NCI-H460 (cell line): ENCODE results near the gene CKMT1B. TPM values are rescaled to one million over a fixed set of nuclear protein-coding genes. Genes with fewer than 3 reads are reported as not detected.
"Not testable (repeated sequence)": the region's sequence is repeated elsewhere in the genome, so short reads cannot be mapped to it uniquely, and the experiment has no call there.

Source experiments
- DNase-seq: peaks from one replicate; pipeline ENCODE4 v3.0.0-alpha.2; 2016; ENCODE audit warnings: low read depth; ENCODE audit errors: extremely low read depth
- small RNA-seq, 2 experiments: library from RNA; depleted of rRNA; stranded (forward); fragments of <200 nt; gene quantifications; one replicate each; pipeline ENCODE3, GENCODE V24; 2014
- total RNA-seq: library from RNA; depleted of rRNA; stranded (reverse); fragments of >200 nt; shearing (Covaris generic); gene quantifications from 2 replicates; pipeline ENCODE4 v1.2.3, GENCODE V29; 2014; rRNA removed

CKMT1B gene
- total RNA-seq, 1 experiment from 2014 or later: 2.4 TPM

DNA sequence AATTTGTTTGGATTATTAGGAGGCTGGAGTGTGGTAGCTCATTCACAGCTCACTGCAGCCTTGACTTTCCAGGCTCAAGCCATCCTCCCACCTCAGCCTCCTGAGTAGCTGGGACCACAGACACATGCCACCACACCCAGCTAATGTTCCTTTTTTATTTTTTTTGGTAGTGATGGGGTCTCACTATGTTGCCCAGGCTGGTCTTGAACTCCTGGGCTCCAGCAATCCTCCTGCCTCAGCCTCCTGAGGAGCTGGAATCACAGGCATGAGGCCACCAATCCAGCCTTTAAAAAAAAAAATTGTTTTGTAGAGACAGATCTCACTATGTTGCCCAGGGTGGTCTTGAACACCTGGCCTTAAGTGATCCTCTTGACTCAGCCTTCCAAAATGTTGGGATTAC, 33.1 kb downstream of the CKMT1B start:
- DNase-seq: not testable (repeated sequence)

DNA sequence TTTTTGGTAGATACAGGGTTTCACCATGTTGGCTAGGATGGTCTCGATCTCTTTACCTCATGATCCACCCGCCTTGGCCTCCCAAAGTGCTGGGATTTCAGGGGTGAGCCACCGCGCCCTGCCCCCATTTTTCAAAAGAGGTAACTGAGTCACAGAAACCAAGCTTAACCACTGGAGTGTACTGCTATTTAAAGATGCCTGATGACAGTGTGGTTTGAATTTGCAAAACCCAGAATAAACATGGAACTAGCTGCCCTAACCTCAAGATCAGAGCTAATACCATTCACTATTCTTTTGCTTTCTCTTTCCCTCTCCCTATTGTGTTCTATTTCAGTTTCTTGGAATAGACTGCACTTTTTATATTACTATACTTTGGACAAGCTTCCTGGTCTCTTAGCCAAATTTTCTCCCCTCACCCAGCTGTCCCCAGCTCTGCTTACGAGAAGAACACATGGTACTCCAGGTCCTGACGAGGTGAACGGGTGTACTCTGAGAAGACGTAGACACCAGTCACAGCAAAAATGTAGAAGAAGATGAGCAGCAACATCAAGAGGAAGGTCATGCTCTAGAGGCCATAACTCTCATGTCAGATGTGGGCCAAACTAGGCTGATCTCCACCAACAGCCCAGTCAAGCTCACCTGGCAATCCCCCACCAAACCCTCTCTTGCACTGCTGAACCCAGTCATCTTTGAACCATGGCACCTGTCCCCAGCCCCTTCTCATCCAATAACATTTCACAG, 44.8 kb downstream of the CKMT1B start:
- DNase-seq: not testable (repeated sequence)

Small RNAs within 50 kb of the gene (small RNA-seq; reads per million reads assigned to genes)
- gene PDIA3P2 (0 reads per million in 2 experiments), gene RNU6-554P (0 reads per million in 2 experiments), gene RNU6-610P (0 reads per million in 2 experiments)

Other genes starting within 250 kb of the CKMT1B start
- 38.6 and 44.2 TPM in 2 replicates for gene ZSCAN29, start 223.0 kb upstream of the CKMT1B start, total RNA-seq
- gene TUBGCP4, start 222.9 kb upstream of the CKMT1B start, total RNA-seq: 13.5 and 13.7 TPM in 2 replicates
- 22.1 and 23.3 TPM in 2 replicates for gene TP53BP1, start 100.9 kb upstream of the CKMT1B start, total RNA-seq
- gene MAP1A, start 76.4 kb upstream of the CKMT1B start, total RNA-seq: 7.7 and 7.8 TPM in 2 replicates
- 10.7 and 12.7 TPM in 2 replicates for gene PPIP5K1, start 3.8 kb upstream of the CKMT1B start, total RNA-seq
- gene STRC, start 24.8 kb downstream of the CKMT1B start, total RNA-seq: 0.17 and 0.22 TPM in 2 replicates
- 1.5 TPM in 2 replicates for gene CATSPER2, start 54.8 kb downstream of the CKMT1B start, total RNA-seq
- 1.2 TPM in 2 replicates for gene CKMT1A, start 99.8 kb downstream of the CKMT1B start, total RNA-seq
- 290 and 370 TPM in 2 replicates for gene PDIA3, start 152.4 kb downstream of the CKMT1B start, total RNA-seq
- 3.9 and 4.0 TPM in 2 replicates for gene ELL3, start 182.9 kb downstream of the CKMT1B start, total RNA-seq
- 304 and 355 TPM in 2 replicates for gene SERF2, start 198.3 kb downstream of the CKMT1B start, total RNA-seq
- gene SERINC4, start 206.2 kb downstream of the CKMT1B start, total RNA-seq: 0.12 TPM in 1 of 2 replicates, not detected in the other
- 10.5 and 15.4 TPM in 2 replicates for gene HYPK, start 206.6 kb downstream of the CKMT1B start, total RNA-seq
- 25.8 and 28.6 TPM in 2 replicates for gene MFAP1, start 230.7 kb downstream of the CKMT1B start, total RNA-seq
- gene WDR76, start 233.0 kb downstream of the CKMT1B start, total RNA-seq: 18.9 and 20.8 TPM in 2 replicates